KG1 (cell line): ENCODE data around the gene MCM9.
A peak's percentile ranks its signal among the peaks of the same experiment; 100 is the strongest.

ENCODE experiments used
- DNase-seq: peaks from one replicate; lab custom pipeline; 2025; lab: John Stamatoyannopoulos, UW

Gene MCM9

GRCh38 chr6:118932421-118932820, 2.5 kb downstream of the MCM9 start:
- no peak for DNase-seq

- no peak for DNase-seq
Measured at GRCh38 chr6:118931436-118931835, 3.5 kb downstream of the MCM9 start.

GRCh38 chr6:118930680-118931079, 4.3 kb downstream of the MCM9 start:
- DNase-seq = no peak

- no peak for DNase-seq
Measured at GRCh38 chr6:118923035-118923434, 11.9 kb downstream of the MCM9 start.

- DNase-seq = no peak
Measured at GRCh38 chr6:118921084-118921483, 13.9 kb downstream of the MCM9 start.

GRCh38 chr6:118918329-118918725, 16.6 kb downstream of the MCM9 start:
- no peak for DNase-seq

GRCh38 chr6:118917546-118918328, 17.2 kb downstream of the MCM9 start:
- no peak for DNase-seq

GRCh38 chr6:118914598-118914997, 20.4 kb downstream of the MCM9 start:
- no peak for DNase-seq

GRCh38 chr6:118913161-118913560, 21.8 kb downstream of the MCM9 start:
- no peak for DNase-seq

- no peak for DNase-seq
Measured at GRCh38 chr6:118912646-118913045, 22.3 kb downstream of the MCM9 start.

GRCh38 chr6:118908441-118908840, 26.5 kb downstream of the MCM9 start:
- DNase-seq = no peak

GRCh38 chr6:118905851-118906250, 29.1 kb downstream of the MCM9 start:
- no peak for DNase-seq

GRCh38 chr6:118905084-118905483, 29.9 kb downstream of the MCM9 start:
- DNase-seq = no peak

- no peak for DNase-seq
Measured at GRCh38 chr6:118903691-118904090, 31.3 kb downstream of the MCM9 start.

- DNase-seq = no peak
Measured at GRCh38 chr6:118903138-118903537, 31.8 kb downstream of the MCM9 start.

GRCh38 chr6:118902726-118903125, 32.2 kb downstream of the MCM9 start:
- DNase-seq = no peak

GRCh38 chr6:118899948-118900347, 35.0 kb downstream of the MCM9 start:
- no peak for DNase-seq

GRCh38 chr6:118897386-118897785, 37.6 kb downstream of the MCM9 start:
- no peak for DNase-seq

- DNase-seq = peak; percentile 56
Measured at GRCh38 chr6:118896339-118897136, 38.4 kb downstream of the MCM9 start.

GRCh38 chr6:118895859-118896258, 39.1 kb downstream of the MCM9 start:
- DNase-seq = no peak

- no peak for DNase-seq
Measured at GRCh38 chr6:118895261-118895560, 39.7 kb downstream of the MCM9 start.

GRCh38 chr6:118894425-118895260, 40.3 kb downstream of the MCM9 start:
- peak; percentile 36 for DNase-seq
